Testis (tissue), 2 donors: ENCODE results near the gene TXNRD1.

Experiments used
- CTCF ChIP-seq, 3 experiments: fragments of 450-650 bp in 2 of 3; fragments of 200-600 bp in 1 of 3; sonication (generic) in 1 of 3; IDR thresholded peaks; one replicate each; pipeline ENCODE4 v1.5.1; 2016 to 2019; ENCODE audit warnings: antibody characterized with exemption in 3 of 3, mild to moderate bottlenecking in 2 of 3, moderate library complexity in 1 of 3
- POLR2A ChIP-seq: fragments of 450-650 bp; IDR thresholded peaks from one replicate; pipeline ENCODE4 v1.6.1; 2017; ENCODE audit warnings: antibody characterized with exemption, mild to moderate bottlenecking, moderate library complexity

- TF ChIP-seq CTCF (IDR thresholded peaks at IDR 0.05) (no peak), POLR2A (no peak)
Observed at GRCh38 chr12:104197264-104197663, 18.3 kb upstream of the TXNRD1 start.
